H1 (cell line): ENCODE data around the gene TMEM116. TPM values are rescaled to one million over a fixed set of nuclear protein-coding genes. Genes with fewer than 3 reads are reported as not detected.

Source experiments
- CTCF ChIA-PET: fragments of 300-600 bp; sonication (Branson Sonifier 250); formaldehyde crosslinking; loops from one replicate; lab custom pipeline; 2021; ENCODE audit not compliant: partially characterized antibody; lab: Charles Lee
- POLR2A ChIA-PET: fragments of 300-600 bp; sonication (Branson Sonifier 250); formaldehyde crosslinking; loops from one replicate; lab custom pipeline; 2021; ENCODE audit warnings: inconsistent platforms; ENCODE audit not compliant: partially characterized antibody; lab: Charles Lee
- DNase-seq, 2 experiments: peaks; one replicate each; pipeline versions ENCODE4 v3.0.0 to v3.0.0-alpha.2; 2010 to 2022; ENCODE audit warnings: low spot score in 2 of 2, low read depth in 1 of 2, mixed read lengths in 1 of 2
- FAIRE-seq: peaks from 2 replicates; lab custom pipeline; 2011; peaks lifted over from hg19 to GRCh38; lab: Jason Lieb, UNC
- H2AFZ ChIP-seq: 2 replicates; pipeline ENCODE4 v1.8.1; 2012; ENCODE audit warnings: low read length, inconsistent platforms
- H2AK5ac ChIP-seq: 2 replicates; pipeline ENCODE4 v1.6.1; 2013; ENCODE audit warnings: low read depth, low read length
- H2BK120ac ChIP-seq: replicated peaks from 2 replicates; pipeline ENCODE3; 2013; ENCODE audit warnings: low read depth, low read length, inconsistent platforms
- H2BK12ac ChIP-seq: 2 replicates; pipeline ENCODE4 v1.6.1; 2013; ENCODE audit warnings: low read depth, low read length
- H2BK15ac ChIP-seq: 2 replicates; pipeline ENCODE4 v1.6.1; 2013; ENCODE audit warnings: low read length
- H2BK20ac ChIP-seq: 2 replicates; pipeline ENCODE4 v1.6.1; 2013; ENCODE audit warnings: low read length
- H2BK5ac ChIP-seq: 2 replicates; pipeline ENCODE4 v1.6.1; 2013; ENCODE audit warnings: low read depth, low read length
- H3K14ac ChIP-seq: 2 replicates; pipeline ENCODE4 v1.6.1; 2013; ENCODE audit warnings: inconsistent platforms; ENCODE audit not compliant: insufficient read length
- H3K18ac ChIP-seq: 2 replicates; pipeline ENCODE4 v1.6.1; 2013; ENCODE audit warnings: low read length; ENCODE audit errors: extremely low read depth
- H3K23ac ChIP-seq: 2 replicates; pipeline ENCODE4 v1.6.1; 2013; ENCODE audit warnings: inconsistent platforms; ENCODE audit not compliant: insufficient read length
- H3K23me2 ChIP-seq: 2 replicates; pipeline ENCODE4 v1.6.1; 2013; ENCODE audit warnings: low read depth, low read length
- H3K27ac ChIP-seq: 2 replicates; pipeline ENCODE4 v1.6.1; 2011; ENCODE audit warnings: low read depth, low read length, inconsistent platforms
- H3K27me3 ChIP-seq, 4 experiments: replicated peaks in 1 of 4; 1 replicate in 1 of 4; 2 replicates in 3 of 4; pipeline versions ENCODE4 v1.6.1 to v1.8.1; 2011 to 2013; ENCODE audit warnings: low read length in 3 of 4, mild to moderate bottlenecking in 3 of 4, inconsistent platforms in 2 of 4, mixed read lengths in 2 of 4, moderate library complexity in 1 of 4; ENCODE audit not compliant: control insufficient read depth in 3 of 4, insufficient read depth in 3 of 4; ENCODE audit errors: extremely low read depth in 1 of 4
- H3K36me3 ChIP-seq, 4 experiments: 2 replicates each; pipeline versions ENCODE4 v1.6.1 to v1.8.1; 2011 to 2013; ENCODE audit warnings: mild to moderate bottlenecking in 4 of 4, low read length in 3 of 4, moderate library complexity in 2 of 4, control low read depth in 1 of 4, inconsistent platforms in 1 of 4; ENCODE audit not compliant: insufficient read depth in 4 of 4, control insufficient read depth in 2 of 4
- H3K4ac ChIP-seq: replicated peaks from 2 replicates; pipeline ENCODE3; 2013; ENCODE audit warnings: low read length, low read depth, mixed read lengths, inconsistent platforms; ENCODE audit not compliant: insufficient read length
- H3K4me1 ChIP-seq, 4 experiments: replicated peaks in 1 of 4; 1 replicate in 1 of 4; 2 replicates in 3 of 4; pipeline versions ENCODE4 v1.6.1 to v1.8.1; 2011 to 2013; ENCODE audit warnings: low read length in 3 of 4, inconsistent platforms in 2 of 4, mixed read lengths in 1 of 4; ENCODE audit not compliant: insufficient read depth in 4 of 4, control insufficient read depth in 3 of 4
- H3K4me2 ChIP-seq, 2 experiments: 2 replicates each; pipeline versions ENCODE4 v1.6.1 to v1.8.1; 2011 to 2013; ENCODE audit warnings: low read depth in 2 of 2, low read length in 2 of 2, control low read depth in 1 of 2, inconsistent platforms in 1 of 2, mild to moderate bottlenecking in 1 of 2; ENCODE audit not compliant: insufficient read depth in 1 of 2
- H3K4me3 ChIP-seq, 4 experiments: fragments of 200-600, 300-600 bp in 1 of 4; sonication (generic), shearing (Covaris generic), sonication (Bioruptor Twin) in 1 of 4; 2 replicates each; pipeline versions ENCODE4 v1.5.1 to v1.8.1; 2011 to 2016; ENCODE audit warnings: low read length in 4 of 4, low read depth in 3 of 4, control low read depth in 2 of 4, inconsistent platforms in 2 of 4, mild to moderate bottlenecking in 2 of 4, mixed read lengths in 1 of 4, moderate library complexity in 1 of 4; ENCODE audit not compliant: insufficient read depth in 2 of 4; ENCODE audit errors: extremely low read depth in 1 of 4
- H3K56ac ChIP-seq: replicated peaks from 2 replicates; pipeline ENCODE3; 2013; ENCODE audit warnings: low read depth, mild to moderate bottlenecking, mixed read lengths, low read length, inconsistent platforms; ENCODE audit not compliant: insufficient read length
- H3K79me1 ChIP-seq: 2 replicates; pipeline ENCODE4 v1.6.1; 2013; ENCODE audit warnings: low read depth, low read length, control low read depth
- H3K79me2 ChIP-seq, 2 experiments: 2 replicates each; pipeline versions ENCODE4 v1.6.1 to v1.8.1; 2012 to 2013; ENCODE audit warnings: low read length in 2 of 2, mild to moderate bottlenecking in 2 of 2, inconsistent platforms in 1 of 2; ENCODE audit not compliant: insufficient read depth in 2 of 2, control insufficient read depth in 1 of 2
- H3K9ac ChIP-seq, 4 experiments: replicated peaks in 1 of 4; 1 replicate in 1 of 4; 2 replicates in 3 of 4; pipeline versions ENCODE4 v1.6.1 to v1.8.1; 2011 to 2013; ENCODE audit warnings: low read depth in 3 of 4, low read length in 3 of 4, control low read depth in 2 of 4, mild to moderate bottlenecking in 2 of 4, moderate library complexity in 2 of 4, inconsistent platforms in 1 of 4; ENCODE audit errors: extremely low read depth in 1 of 4
- H3K9me3 ChIP-seq, 2 experiments: 2 replicates each; pipeline versions ENCODE4 v1.6.1 to v1.8.1; 2012 to 2013; ENCODE audit warnings: mild to moderate bottlenecking in 2 of 2, moderate library complexity in 2 of 2, control low read depth in 1 of 2, inconsistent platforms in 1 of 2, low read depth in 1 of 2, low read length in 1 of 2, mixed read lengths in 1 of 2; ENCODE audit not compliant: insufficient read depth in 2 of 2
- H4K20me1 ChIP-seq, 2 experiments: replicated peaks in 1 of 2; 2 replicates each; pipeline versions ENCODE3 to v1.8.1; 2011 to 2013; ENCODE audit warnings: inconsistent platforms in 2 of 2, low read length in 2 of 2, mild to moderate bottlenecking in 1 of 2; ENCODE audit not compliant: insufficient read depth in 2 of 2, control insufficient read depth in 1 of 2
- H4K5ac ChIP-seq: 2 replicates; pipeline ENCODE4 v1.6.1; 2013; ENCODE audit warnings: low read length, low read depth, mixed read lengths, inconsistent platforms; ENCODE audit not compliant: insufficient read length
- H4K8ac ChIP-seq: 2 replicates; pipeline ENCODE4 v1.8.0; 2013; ENCODE audit warnings: mild to moderate bottlenecking, moderate library complexity, low read length, inconsistent platforms; ENCODE audit not compliant: insufficient read depth; ENCODE audit errors: extremely low read depth
- H4K91ac ChIP-seq: replicated peaks from 2 replicates; pipeline ENCODE3; 2013; ENCODE audit warnings: low read length, mixed read lengths, inconsistent platforms; ENCODE audit not compliant: insufficient read length
- BACH1 ChIP-seq: IDR thresholded peaks from 2 replicates; pipeline ENCODE4 v1.6.1; 2012; ENCODE audit warnings: low read length, improper control_type of control experiment
- CBX5 ChIP-seq: fragments of 300-800, 300-1000 bp; sonication (generic); IDR thresholded peaks from 2 replicates; pipeline ENCODE4 v1.7.1; 2016; ENCODE audit warnings: antibody characterized with exemption, low read length, low read depth
- EP300 ChIP-seq, 2 experiments: IDR thresholded peaks; 1 replicate in 1 of 2; 2 replicates in 1 of 2; pipeline ENCODE4 v1.6.1; 2011 to 2012; ENCODE audit warnings: low read depth in 2 of 2, low read length in 2 of 2, mild to moderate bottlenecking in 2 of 2, borderline replicate concordance in 1 of 2, inconsistent platforms in 1 of 2, moderate library complexity in 1 of 2
- KDM1A ChIP-seq: fragments of 200-600, 300-600 bp; sonication (generic); IDR thresholded peaks from 2 replicates; pipeline ENCODE4 v1.7.1; 2016; ENCODE audit warnings: mild to moderate bottlenecking, low read length, borderline replicate concordance
- KDM4A ChIP-seq: IDR thresholded peaks from one replicate; pipeline ENCODE4 v1.7.1; 2012; ENCODE audit warnings: low read depth, mild to moderate bottlenecking, moderate library complexity, low read length, inconsistent platforms; ENCODE audit not compliant: severe bottlenecking
- PHF8 ChIP-seq: fragments of 200-600 bp; sonication (generic); conservative IDR thresholded peaks from 2 replicates; pipeline ENCODE4 v1.7.1; 2012; ENCODE audit warnings: low read depth, mild to moderate bottlenecking, inconsistent platforms, low read length, moderate library complexity
- SAP30 ChIP-seq: fragments of 300-600 bp; sonication (generic); IDR thresholded peaks from 2 replicates; pipeline ENCODE4 v1.7.1; 2012; ENCODE audit warnings: low read length, moderate library complexity, mild to moderate bottlenecking, inconsistent platforms; ENCODE audit not compliant: insufficient read depth, insufficient replicate concordance
- SP2 ChIP-seq: IDR thresholded peaks from 2 replicates; pipeline ENCODE4 v1.6.1; 2012; ENCODE audit warnings: mild to moderate bottlenecking, low read length, inconsistent platforms
- TAF1 ChIP-seq: IDR thresholded peaks from 2 replicates; pipeline ENCODE4 v1.6.1; 2011; ENCODE audit warnings: mild to moderate bottlenecking, low read depth, low read length
- TAF7 ChIP-seq: optimal IDR thresholded peaks from 2 replicates; pipeline ENCODE3; 2011; ENCODE audit warnings: low read depth, mild to moderate bottlenecking, inconsistent platforms, low read length, moderate library complexity, borderline replicate concordance
- YY1 ChIP-seq: IDR thresholded peaks from 2 replicates; pipeline ENCODE4 v1.6.1; 2011; ENCODE audit warnings: low read depth, mild to moderate bottlenecking, low read length
- ZNF274 ChIP-seq: IDR thresholded peaks from 2 replicates; pipeline ENCODE4 v1.7.0; 2012; ENCODE audit warnings: low read length, borderline replicate concordance; ENCODE audit errors: extremely low read depth
- polyA plus RNA-seq, 7 experiments: library from polyadenylated mRNA; depleted of rRNA in 3 of 7; stranded (reverse) in 5 of 7; unstranded in 2 of 7; fragments of >200 nt in 5 of 7; fragments of 200-250 nt in 2 of 7; gene quantifications; 1 replicate in 5 of 7; 2 replicates in 1 of 7; 4 replicates in 1 of 7; pipeline versions ENCODE4 v1.2.1 to v1.2.3, GENCODE V29; 2011 to 2013; ENCODE audit warnings: missing spikeins in 2 of 7, mixed read lengths in 2 of 7
- total RNA-seq: library from RNA; stranded (reverse); fragmentation: NEBNext Ultra II Directional; extraction: Animal tissue kit (Norgen Biotek cat#: 25700); gene quantifications from 2 replicates; pipeline ENCODE4 v1.2.1, GENCODE V29; 2021

TMEM116 gene
- total and polyA plus RNA-seq, 2 of the 8 experiments (the other 6 are each of a cell fraction or from before 2014, with no cell fraction given) = 8.1 to 25.2 TPM

GRCh38 chr12:112001576-112001975 is 11.4 kb downstream of the TMEM116 start:
- Histone ChIP-seq H4K5ac (no peak overlapping the region), H3K23me2 (no peaks in the 10 kb centered on the region), H3K23ac (no peak overlapping the region), H3K18ac (no peak overlapping the region), H3K27ac (no peak overlapping the region), H2BK12ac (no peak overlapping the region), H3K4ac (no peak overlapping the region), H2BK5ac (no peak overlapping the region), H4K91ac (no peak overlapping the region), H2BK15ac (no peak overlapping the region), H3K27me3 (no peaks in the 10 kb centered on the region), H3K4me1 (no peaks in the 10 kb centered on the region), H3K79me1 (no peaks in the 10 kb centered on the region), H3K9me3 (no peaks in the 10 kb centered on the region), H4K8ac (no peak overlapping the region), H3K4me2 (no peak overlapping the region), H3K56ac (no peak overlapping the region), H2AFZ (no peak overlapping the region), H4K20me1 (no peaks in the 10 kb centered on the region), H2BK120ac (no peak overlapping the region), H2BK20ac (no peak overlapping the region), H3K14ac (no peak overlapping the region), H2AK5ac (no peak overlapping the region), H3K9ac (no peak overlapping the region), H3K36me3 (no peaks in the 10 kb centered on the region), H3K79me2 (no peaks in the 10 kb centered on the region), H3K4me3 (no peak overlapping the region)
- ChIA-PET POLR2A (interaction anchor here (1.3 to 4.4 kb wide), 2 partner anchors 12 to 16 kb away, joined by 4 to 32 read pairs; partner anchors contain the start of genes ERP29 and TMEM116), CTCF (interaction anchor here (0.9 to 1.7 kb wide), 4 partner anchors 10 to 189 kb away, joined by 4 to 5 read pairs (median 4); no protein-coding TSS in a partner anchor)
- FAIRE-seq = no peak
- TF ChIP-seq CBX5 (no peak), PHF8 (no peak), BACH1 (no peak), SAP30 (no peak), KDM4A (no peak), TAF1 (no peak), KDM1A (no peak), ZNF274 (no peak), SP2 (no peak), EP300 (IDR thresholded peaks at IDR 0.05; ENCODE audit: borderline replicate concordance in 1 of 2, low read depth in 2 of 2, low read length in 2 of 2) (no peak), TAF7 (no peak), YY1 (no peak)
- no peak for DNase-seq
